ENCODE data around the gene C16orf92.
"Not testable (repeated sequence)": the region's sequence is repeated elsewhere in the genome, so short reads cannot be mapped to it uniquely, and the experiment has no call there.

C16orf92 gene

GRCh38 chr16:30016555-30017276 is 6.3 kb upstream of the C16orf92 start:
- TF ChIP-seq CTCF (IDR thresholded peaks at IDR 0.05; ENCODE audit: low read depth, low read length): no peak
- DNase-seq (ENCODE audit: extremely low read depth, low read depth): no peak

GRCh38 chr16:30017277-30017656 is 5.7 kb upstream of the C16orf92 start:
- DNase-seq (ENCODE audit: extremely low read depth, low read depth): no peak
- no peak for TF ChIP-seq CTCF (IDR thresholded peaks at IDR 0.05; ENCODE audit: low read depth, low read length)

GRCh38 chr16:30017937-30018336 is 5.1 kb upstream of the C16orf92 start:
- DNase-seq (ENCODE audit: extremely low read depth, low read depth): not testable (repeated sequence)

GRCh38 chr16:30018731-30019158 is 4.3 kb upstream of the C16orf92 start:
- DNase-seq (ENCODE audit: extremely low read depth, low read depth): no peak
- no peak for TF ChIP-seq CTCF (IDR thresholded peaks at IDR 0.05; ENCODE audit: low read depth, low read length)

GRCh38 chr16:30023586-30023985 is 588 bp downstream of the C16orf92 start:
- no peak for TF ChIP-seq CTCF (IDR thresholded peaks at IDR 0.05; ENCODE audit: low read depth, low read length)
- no peak for DNase-seq (ENCODE audit: extremely low read depth, low read depth)

- no peak for DNase-seq (ENCODE audit: extremely low read depth, low read depth)
- TF ChIP-seq CTCF (IDR thresholded peaks at IDR 0.05; ENCODE audit: low read depth, low read length): no peak
Observed at GRCh38 chr16:30024451-30024850, 1.5 kb downstream of the C16orf92 start.

GRCh38 chr16:30025156-30025555 is 2.2 kb downstream of the C16orf92 start:
- no peak for DNase-seq (ENCODE audit: extremely low read depth, low read depth)
- no peak for TF ChIP-seq CTCF (IDR thresholded peaks at IDR 0.05; ENCODE audit: low read depth, low read length)

GRCh38 chr16:30025574-30025973 is 2.6 kb downstream of the C16orf92 start:
- no peak for TF ChIP-seq CTCF (IDR thresholded peaks at IDR 0.05; ENCODE audit: low read depth, low read length)
- DNase-seq (ENCODE audit: extremely low read depth, low read depth): no peak
